ENCODE measurements around the gene FXYD6.

DNA sequence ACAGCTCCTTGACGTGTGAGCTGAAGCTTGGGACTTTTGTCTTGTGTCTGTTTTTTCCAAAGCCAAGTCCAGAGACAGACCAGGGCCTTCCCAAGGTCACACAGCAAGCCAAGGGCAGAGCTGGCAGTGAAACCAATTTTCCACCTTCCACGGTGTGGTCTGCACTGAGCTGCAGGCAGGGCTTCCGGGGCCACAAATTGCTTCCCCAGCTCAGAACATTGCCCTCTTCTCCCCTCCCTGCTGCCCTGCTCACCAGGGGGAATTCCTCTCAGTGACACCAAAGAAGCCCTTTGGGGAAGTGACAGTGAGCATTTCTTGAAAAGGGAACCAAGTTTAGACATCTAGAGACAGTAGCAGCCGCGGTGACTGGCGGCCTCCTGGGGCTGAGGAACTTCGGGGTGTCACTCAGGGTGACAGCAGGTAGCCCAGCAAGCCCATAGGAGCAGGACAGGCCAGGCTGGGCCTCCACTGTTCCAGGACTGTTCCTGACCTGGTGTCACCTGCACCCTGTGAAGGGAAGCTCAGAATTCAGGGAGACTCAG, 61.1 kb downstream of the FXYD6 start:
- TF ChIP-seq, protein P1, sequence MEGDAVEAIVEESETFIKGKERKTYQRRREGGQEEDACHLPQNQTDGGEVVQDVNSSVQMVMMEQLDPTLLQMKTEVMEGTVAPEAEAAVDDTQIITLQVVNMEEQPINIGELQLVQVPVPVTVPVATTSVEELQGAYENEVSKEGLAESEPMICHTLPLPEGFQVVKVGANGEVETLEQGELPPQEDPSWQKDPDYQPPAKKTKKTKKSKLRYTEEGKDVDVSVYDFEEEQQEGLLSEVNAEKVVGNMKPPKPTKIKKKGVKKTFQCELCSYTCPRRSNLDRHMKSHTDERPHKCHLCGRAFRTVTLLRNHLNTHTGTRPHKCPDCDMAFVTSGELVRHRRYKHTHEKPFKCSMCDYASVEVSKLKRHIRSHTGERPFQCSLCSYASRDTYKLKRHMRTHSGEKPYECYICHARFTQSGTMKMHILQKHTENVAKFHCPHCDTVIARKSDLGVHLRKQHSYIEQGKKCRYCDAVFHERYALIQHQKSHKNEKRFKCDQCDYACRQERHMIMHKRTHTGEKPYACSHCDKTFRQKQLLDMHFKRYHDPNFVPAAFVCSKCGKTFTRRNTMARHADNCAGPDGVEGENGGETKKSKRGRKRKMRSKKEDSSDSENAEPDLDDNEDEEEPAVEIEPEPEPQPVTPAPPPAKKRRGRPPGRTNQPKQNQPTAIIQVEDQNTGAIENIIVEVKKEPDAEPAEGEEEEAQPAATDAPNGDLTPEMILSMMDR (IDR thresholded peaks at IDR 0.05), result no peak
- no peak for TF ChIP-seq EZH2 (IDR thresholded peaks at IDR 0.05; ENCODE audit: borderline replicate concordance, insufficient read depth, low read depth, low read length, poor library complexity, severe bottlenecking)

Data from B cell (primary cell).